HG02763 (cell line): ENCODE measurements around the gene RSRC2.
"Not testable (repeated sequence)": the region's sequence is repeated elsewhere in the genome, so short reads cannot be mapped to it uniquely, and the experiment has no call there.

ENCODE experiments used
- ATAC-seq: cut with Tn5 transposase; IDR thresholded peaks from one replicate; pipeline ENCODE4 v1.9.1; 2021; ENCODE audit warnings: mild to moderate bottlenecking, moderate library complexity; ENCODE audit not compliant: unreplicated experiment

Gene RSRC2

GRCh38 chr12:122486805-122487426, 39.8 kb downstream of the RSRC2 start:
- no peak for ATAC-seq

GRCh38 chr12:122486360-122486759, 40.4 kb downstream of the RSRC2 start:
- not testable (repeated sequence) for ATAC-seq

GRCh38 chr12:122484385-122484784, 42.4 kb downstream of the RSRC2 start:
- ATAC-seq: not testable (repeated sequence)

GRCh38 chr12:122483969-122484368, 42.8 kb downstream of the RSRC2 start:
- no peak for ATAC-seq

- no peak for ATAC-seq
Observed at GRCh38 chr12:122481861-122482260, 44.9 kb downstream of the RSRC2 start.

- ATAC-seq: no peak
Observed at GRCh38 chr12:122480753-122481152, 46.0 kb downstream of the RSRC2 start.

- ATAC-seq: no peak
Observed at GRCh38 chr12:122474324-122474716, 52.4 kb downstream of the RSRC2 start.

- ATAC-seq: no peak
Observed at GRCh38 chr12:122473543-122474323, 53.0 kb downstream of the RSRC2 start.

- ATAC-seq: no peak
Observed at GRCh38 chr12:122471324-122472226, 55.2 kb downstream of the RSRC2 start.

GRCh38 chr12:122470576-122470975, 56.2 kb downstream of the RSRC2 start:
- not testable (repeated sequence) for ATAC-seq

- ATAC-seq: not testable (repeated sequence)
Observed at GRCh38 chr12:122469856-122470255, 56.9 kb downstream of the RSRC2 start.

GRCh38 chr12:122467983-122468382, 58.8 kb downstream of the RSRC2 start:
- no peak for ATAC-seq

GRCh38 chr12:122464317-122465042, 62.3 kb downstream of the RSRC2 start:
- ATAC-seq: not testable (repeated sequence)

- no peak for ATAC-seq
Observed at GRCh38 chr12:122460641-122461040, 66.1 kb downstream of the RSRC2 start.

- no peak for ATAC-seq
Observed at GRCh38 chr12:122460061-122460460, 66.7 kb downstream of the RSRC2 start.

- no peak for ATAC-seq
Observed at GRCh38 chr12:122459211-122459610, 67.5 kb downstream of the RSRC2 start.

- ATAC-seq: no peak
Observed at GRCh38 chr12:122458105-122459035, 68.4 kb downstream of the RSRC2 start.

- ATAC-seq: no peak
Observed at GRCh38 chr12:122457627-122458026, 69.1 kb downstream of the RSRC2 start.

GRCh38 chr12:122454739-122455138, 72.0 kb downstream of the RSRC2 start:
- ATAC-seq: no peak
